A673 (cell line): ENCODE data around the gene PCGF2. TPM values are rescaled to one million over a fixed set of nuclear protein-coding genes. Genes with fewer than 3 reads are reported as not detected.

ENCODE experiments used
- BruUV-seq: library from RNA; stranded (reverse); fragments of 400-500 nt; replicated peaks from 2 replicates; lab custom pipeline; 2021; lab: Mats Ljungman, UMichigan
- CTCF ChIA-PET: fragments of 300-600 bp; sonication (Branson Sonifier 250); formaldehyde crosslinking; loops from one replicate; lab custom pipeline; 2022; ENCODE audit warnings: antibody characterized with exemption; lab: Charles Lee
- POLR2A ChIA-PET: fragments of 300-600 bp; sonication (Branson Sonifier 250); formaldehyde crosslinking; loops from one replicate; lab custom pipeline; 2022; ENCODE audit warnings: antibody characterized with exemption; ENCODE audit not compliant: low non-redundant PET; lab: Charles Lee
- DNase-seq: peaks from one replicate; pipeline ENCODE4 v3.0.0-alpha.2; 2015; ENCODE audit warnings: low spot score
- H3K27ac ChIP-seq: fragments of 200-600 bp; sonication (generic); 2 replicates; pipeline ENCODE4 v1.5.1; 2016; ENCODE audit warnings: mixed run types, low read depth, mild to moderate bottlenecking, mixed read lengths, antibody characterized with exemption, low read length; ENCODE audit not compliant: poor library complexity, severe bottlenecking
- H3K27me3 ChIP-seq: fragments of 200-600 bp; sonication (generic); replicated peaks from 2 replicates; pipeline ENCODE4 v1.6.1; 2017; ENCODE audit warnings: mixed run types, low read depth, mild to moderate bottlenecking, mixed read lengths, antibody characterized with exemption, low read length; ENCODE audit not compliant: insufficient read depth, poor library complexity
- H3K36me3 ChIP-seq: fragments of 200-600 bp; sonication (generic); 2 replicates; pipeline ENCODE4 v1.6.1; 2016; ENCODE audit warnings: mixed run types, mild to moderate bottlenecking, mixed read lengths, antibody characterized with exemption, low read length; ENCODE audit not compliant: insufficient read depth, poor library complexity, severe bottlenecking
- H3K4me1 ChIP-seq: fragments of 200-600 bp; sonication (generic); 2 replicates; pipeline ENCODE4 v1.6.1; 2017; ENCODE audit warnings: mixed run types, mild to moderate bottlenecking, mixed read lengths, antibody characterized with exemption, low read length; ENCODE audit not compliant: insufficient read depth, poor library complexity, severe bottlenecking
- H3K4me3 ChIP-seq: fragments of 200-600 bp; sonication (generic); 2 replicates; pipeline ENCODE4 v1.5.1; 2016; ENCODE audit warnings: low read depth, mixed run types, mild to moderate bottlenecking, mixed read lengths, low read length; ENCODE audit not compliant: poor library complexity, severe bottlenecking
- H3K9me3 ChIP-seq: fragments of 200-600 bp; sonication (generic); 2 replicates; pipeline ENCODE4 v1.6.1; 2016; ENCODE audit warnings: mixed run types, low read depth, mild to moderate bottlenecking, mixed read lengths, antibody characterized with exemption, low read length; ENCODE audit not compliant: poor library complexity, severe bottlenecking
- CTCF ChIP-seq: fragments of 300-800, 200-600 bp; sonication (generic); conservative IDR thresholded peaks from 2 replicates; pipeline ENCODE4 v1.5.1; 2017; ENCODE audit warnings: low read depth, mild to moderate bottlenecking, antibody characterized with exemption, low read length, moderate library complexity, mixed read lengths
- EZH2 ChIP-seq: fragments of 200-600 bp; sonication (generic); IDR thresholded peaks from 2 replicates; pipeline ENCODE4 v1.6.1; 2017; ENCODE audit warnings: borderline replicate concordance, low read depth, mild to moderate bottlenecking, mixed read lengths, antibody characterized with exemption, low read length; ENCODE audit not compliant: poor library complexity, severe bottlenecking
- intact Hi-C: fragments of 100-400 bp; cut with micrococcal nuclease; formaldehyde crosslinking; loops from one replicate; pipeline ENCODE4 v1.10.0; 2022; ENCODE audit not compliant: unreplicated experiment
- total RNA-seq: library from RNA; stranded (reverse); gene quantifications from 2 replicates; pipeline ENCODE4 v1.2.3, GENCODE V29; 2021

PCGF2 gene
- total RNA-seq, 1 experiment from 2014 or later: 34.4 TPM

- Histone ChIP-seq H3K4me1 (peaks cover 16% of the 10 kb centered on the region), H3K9me3 (no peaks in the 10 kb centered on the region), H3K36me3 (peaks cover 5% of the 10 kb centered on the region), H3K27ac (peak overlapping the region; percentile 80), H3K27me3 (no peaks in the 10 kb centered on the region), H3K4me3 (peak overlapping the region; percentile 81)
- no TSS peak for BruUV-seq
- intact Hi-C loops: loop anchor here (5.0 kb wide), 1 partner anchor 115 kb away; no protein-coding TSS in a partner anchor
- DNase-seq: peak; percentile 78
- TF ChIP-seq CTCF (no peak), EZH2 (no peak)
- ChIA-PET POLR2A (no interaction called here), CTCF (no interaction called here)
These were observed 3.7 kb upstream of the PCGF2 start for GRCh38 chr17:38751808-38752307.

GRCh38 chr17:38751144-38751807, 3.1 kb upstream of the PCGF2 start:
- peaks cover 3% of the 10 kb centered on the region for H3K36me3 ChIP-seq
- H3K4me1 ChIP-seq: peaks cover 21% of the 10 kb centered on the region
- H3K27me3 ChIP-seq: no peaks in the 10 kb centered on the region
- intact Hi-C loops: loop anchor here (5.0 kb wide), 1 partner anchor 116 kb away; no protein-coding TSS in a partner anchor
- H3K27ac ChIP-seq: no peak overlapping the region
- H3K9me3 ChIP-seq: no peaks in the 10 kb centered on the region
- TF ChIP-seq CTCF (no peak), EZH2 (no peak)
- no TSS peak for BruUV-seq
- DNase-seq: peak; percentile 48
- ChIA-PET POLR2A (no interaction called here), CTCF (no interaction called here)
- peak overlapping the region; percentile 81 for H3K4me3 ChIP-seq

- peaks cover 29% of the 10 kb centered on the region for H3K4me1 ChIP-seq
- no peaks in the 10 kb centered on the region for H3K27me3 ChIP-seq
- POLR2A ChIA-PET: no interaction called here
- BruUV-seq: no TSS peak
- peak overlapping the region; percentile 81 for H3K4me3 ChIP-seq
- no peaks in the 10 kb centered on the region for H3K9me3 ChIP-seq
- TF ChIP-seq EZH2 (no peak), CTCF (no peak)
- intact Hi-C loops: loop anchor here (5.0 kb wide), 1 partner anchor 117 kb away; no protein-coding TSS in a partner anchor
- H3K27ac ChIP-seq: no peak overlapping the region
- no peaks in the 10 kb centered on the region for H3K36me3 ChIP-seq
- CTCF ChIA-PET: no interaction called here
- peak; percentile 54 for DNase-seq
These were observed 2.4 kb upstream of the PCGF2 start for GRCh38 chr17:38750312-38751121.
